Mesendoderm (in vitro differentiated cells): Measurements from ENCODE around the gene IFI30.

Source experiments
- DNase-seq: peaks from one replicate; pipeline ENCODE4 v3.0.0; 2013
- H2AK5ac ChIP-seq: 2 replicates; pipeline ENCODE4 v1.6.1; 2013; ENCODE audit warnings: low read length, inconsistent platforms
- H2BK120ac ChIP-seq: 2 replicates; pipeline ENCODE4 v1.6.1; 2013; ENCODE audit warnings: low read depth, mild to moderate bottlenecking, low read length, moderate library complexity, mixed read lengths
- H2BK15ac ChIP-seq: replicated peaks from 2 replicates; pipeline ENCODE4 v1.6.1; 2013; ENCODE audit warnings: low read depth, mild to moderate bottlenecking, moderate library complexity
- H2BK5ac ChIP-seq: 2 replicates; pipeline ENCODE4 v1.6.1; 2013; ENCODE audit warnings: low read length, inconsistent platforms
- H3K18ac ChIP-seq: 2 replicates; pipeline ENCODE4 v1.6.1; 2013; ENCODE audit warnings: mild to moderate bottlenecking, low read length, mixed read lengths
- H3K23ac ChIP-seq: one replicate; pipeline ENCODE4 v1.6.1; 2013; ENCODE audit warnings: low read length
- H3K27ac ChIP-seq: 2 replicates; pipeline ENCODE4 v1.5.1; 2013; ENCODE audit warnings: low read depth, mild to moderate bottlenecking, inconsistent platforms, low read length, moderate library complexity
- H3K27me3 ChIP-seq: 2 replicates; pipeline ENCODE4 v1.6.1; 2013; ENCODE audit warnings: low read length, control low read depth, mild to moderate bottlenecking, inconsistent platforms; ENCODE audit not compliant: insufficient read depth, poor library complexity
- H3K36me3 ChIP-seq: 2 replicates; pipeline ENCODE4 v1.6.1; 2013; ENCODE audit warnings: low read length, inconsistent platforms; ENCODE audit not compliant: control insufficient read depth, insufficient read depth
- H3K4ac ChIP-seq: one replicate; pipeline ENCODE4 v1.6.1; 2013; ENCODE audit warnings: low read depth, mild to moderate bottlenecking, low read length, moderate library complexity
- H3K4me1 ChIP-seq: 2 replicates; pipeline ENCODE4 v1.6.1; 2013; ENCODE audit warnings: low read depth, low read length, inconsistent platforms; ENCODE audit not compliant: control insufficient read depth
- H3K4me2 ChIP-seq: 2 replicates; pipeline ENCODE4 v1.6.1; 2013; ENCODE audit warnings: low read length
- H3K4me3 ChIP-seq: 2 replicates; pipeline ENCODE4 v1.5.1; 2013; ENCODE audit warnings: mild to moderate bottlenecking, low read length
- H3K56ac ChIP-seq: one replicate; pipeline ENCODE4 v1.6.1; 2013; ENCODE audit warnings: low read length
- H3K79me1 ChIP-seq: 2 replicates; pipeline ENCODE4 v1.6.1; 2013; ENCODE audit warnings: low read length, inconsistent platforms
- H3K79me2 ChIP-seq: 2 replicates; pipeline ENCODE4 v1.6.1; 2013; ENCODE audit warnings: mild to moderate bottlenecking, low read length; ENCODE audit not compliant: control insufficient read depth, insufficient read depth
- H3K9ac ChIP-seq: 2 replicates; pipeline ENCODE4 v1.6.1; 2013; ENCODE audit warnings: low read length, inconsistent platforms
- H4K5ac ChIP-seq: one replicate; pipeline ENCODE4 v1.6.1; 2013; ENCODE audit warnings: low read length
- H4K8ac ChIP-seq: one replicate; pipeline ENCODE4 v1.6.1; 2013; ENCODE audit warnings: low read depth, mild to moderate bottlenecking, control low read depth, low read length, moderate library complexity
- WGBS: extraction: QIAGEN DNeasy Blood & Tissue Kit; methylation state at CpG from one replicate; pipeline ENCODE4 v1.1.7; 2013; ENCODE audit warnings: low lambda C conversion rate, missing lambda C conversion rate; ENCODE audit not compliant: insufficient coverage; ENCODE audit errors: extremely low coverage; 5-methylcytosine and 5-hydroxymethylcytosine counted together

IFI30 gene

DNA sequence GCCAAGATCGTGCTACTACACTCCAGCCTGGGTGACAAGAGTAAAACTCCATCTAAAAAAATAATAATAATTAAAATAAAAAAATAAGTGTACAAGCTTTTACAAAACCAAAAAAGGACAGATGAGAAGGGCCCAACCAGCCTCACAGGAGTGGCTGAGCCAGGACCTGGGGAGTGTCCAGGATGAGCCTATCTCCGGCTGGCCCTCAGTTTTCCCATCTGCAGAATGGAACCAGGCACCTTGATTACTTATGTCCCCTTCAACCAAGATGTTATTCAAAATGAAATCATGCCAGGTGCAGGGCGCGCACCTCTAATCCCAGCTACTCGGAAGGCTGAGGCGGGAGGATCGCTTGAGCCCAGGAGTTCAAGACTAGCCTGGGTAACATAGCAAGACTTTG is 9.5 kb upstream of the IFI30 start:
- Histone ChIP-seq H3K56ac (no peak overlapping the region), H3K23ac (no peak overlapping the region), H2BK5ac (no peak overlapping the region), H2BK120ac (no peak overlapping the region), H3K36me3 (peaks cover 1% of the 10 kb centered on the region), H3K27ac (no peak overlapping the region), H3K79me2 (no peaks in the 10 kb centered on the region), H3K79me1 (no peaks in the 10 kb centered on the region), H3K18ac (no peak overlapping the region), H4K5ac (no peak overlapping the region), H2BK15ac (no peak overlapping the region), H3K4me1 (no peaks in the 10 kb centered on the region), H3K4me3 (no peak overlapping the region), H2AK5ac (no peak overlapping the region), H3K27me3 (no peaks in the 10 kb centered on the region), H3K9ac (no peak overlapping the region), H3K4ac (no peak overlapping the region), H3K4me2 (no peak overlapping the region), H4K8ac (no peak overlapping the region)
- no CpG with 5 or more reads among the region's 7 CpGs for WGBS
- DNase-seq: no peak

DNA sequence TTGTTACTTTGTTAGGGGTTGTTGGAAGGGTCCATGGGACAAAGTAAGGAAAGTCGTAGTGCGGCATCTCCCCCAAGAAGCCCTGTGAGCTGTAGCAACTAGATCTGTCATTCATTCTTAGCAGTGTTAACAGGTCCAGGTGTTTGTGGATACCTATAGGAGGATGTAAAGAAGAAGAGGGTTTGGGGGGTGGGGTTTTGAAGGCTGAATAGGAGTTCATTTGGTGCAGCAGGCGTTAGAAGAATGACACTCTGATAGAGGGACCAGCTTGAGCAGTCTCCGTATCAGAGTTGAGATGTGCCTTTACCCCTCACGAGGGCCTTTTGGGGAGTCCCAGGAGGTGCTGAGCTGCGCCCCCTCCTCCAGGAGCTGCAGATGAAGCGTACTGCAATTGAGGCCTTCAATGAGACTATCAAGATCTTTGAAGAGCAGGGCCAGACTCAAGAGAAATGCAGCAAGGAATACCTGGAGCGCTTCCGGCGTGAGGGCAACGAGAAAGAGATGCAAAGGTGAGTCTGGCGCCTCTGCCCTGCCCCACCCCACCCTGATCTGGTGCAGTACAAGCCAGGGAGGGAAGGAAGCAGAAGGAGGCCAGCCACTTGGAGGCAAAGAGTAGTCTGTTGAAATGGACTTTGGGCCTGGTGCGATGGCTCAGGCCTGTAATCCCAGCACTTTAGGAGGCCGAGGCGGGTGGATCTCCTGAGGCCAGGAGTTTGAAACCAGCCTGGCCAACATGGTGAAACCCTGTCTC is 7.6 kb upstream of the IFI30 start:
- no peak overlapping the region for H2AK5ac ChIP-seq
- no peak for DNase-seq
- H3K9ac ChIP-seq: no peak overlapping the region
- H3K79me2 ChIP-seq: no peaks in the 10 kb centered on the region
- no peak overlapping the region for H4K8ac ChIP-seq
- H3K56ac ChIP-seq: no peak overlapping the region
- no CpG with 5 or more reads among the region's 15 CpGs for WGBS
- H2BK120ac ChIP-seq: no peak overlapping the region
- no peak overlapping the region for H3K18ac ChIP-seq
- H2BK5ac ChIP-seq: no peak overlapping the region
- no peak overlapping the region for H3K27ac ChIP-seq
- no peak overlapping the region for H3K4me3 ChIP-seq
- no peak overlapping the region for H3K4ac ChIP-seq
- H3K27me3 ChIP-seq: no peaks in the 10 kb centered on the region
- H3K36me3 ChIP-seq: peaks cover 1% of the 10 kb centered on the region
- no peak overlapping the region for H3K4me2 ChIP-seq
- no peak overlapping the region for H3K23ac ChIP-seq
- no peak overlapping the region for H2BK15ac ChIP-seq
- no peaks in the 10 kb centered on the region for H3K4me1 ChIP-seq
- no peak overlapping the region for H4K5ac ChIP-seq
- no peaks in the 10 kb centered on the region for H3K79me1 ChIP-seq

GRCh38 chr19:18167011-18167410 is 6.6 kb upstream of the IFI30 start:
- H3K4me1 ChIP-seq: no peaks in the 10 kb centered on the region
- H3K27ac ChIP-seq: no peak overlapping the region
- peaks cover 1% of the 10 kb centered on the region for H3K36me3 ChIP-seq
- no peak overlapping the region for H3K18ac ChIP-seq
- WGBS: no CpG with 5 or more reads among the region's 21 CpGs
- H2AK5ac ChIP-seq: no peak overlapping the region
- H3K4ac ChIP-seq: no peak overlapping the region
- no peak overlapping the region for H3K56ac ChIP-seq
- H2BK5ac ChIP-seq: no peak overlapping the region
- no peak for DNase-seq
- no peaks in the 10 kb centered on the region for H3K79me2 ChIP-seq
- H3K23ac ChIP-seq: no peak overlapping the region
- H4K8ac ChIP-seq: no peak overlapping the region
- no peak overlapping the region for H4K5ac ChIP-seq
- no peak overlapping the region for H3K4me3 ChIP-seq
- H2BK15ac ChIP-seq: no peak overlapping the region
- H3K4me2 ChIP-seq: no peak overlapping the region
- no peak overlapping the region for H2BK120ac ChIP-seq
- H3K79me1 ChIP-seq: no peaks in the 10 kb centered on the region
- H3K27me3 ChIP-seq: no peaks in the 10 kb centered on the region
- H3K9ac ChIP-seq: no peak overlapping the region

GRCh38 chr19:18167975-18168645 is 5.5 kb upstream of the IFI30 start:
- H2BK15ac ChIP-seq: no peak overlapping the region
- H3K4me1 ChIP-seq: no peaks in the 10 kb centered on the region
- no peak overlapping the region for H3K18ac ChIP-seq
- H2AK5ac ChIP-seq: no peak overlapping the region
- no peak overlapping the region for H3K23ac ChIP-seq
- no peak overlapping the region for H4K5ac ChIP-seq
- H3K27me3 ChIP-seq: no peaks in the 10 kb centered on the region
- H3K4ac ChIP-seq: no peak overlapping the region
- H3K27ac ChIP-seq: no peak overlapping the region
- no peak overlapping the region for H3K4me3 ChIP-seq
- DNase-seq: no peak
- H4K8ac ChIP-seq: no peak overlapping the region
- H3K79me2 ChIP-seq: no peaks in the 10 kb centered on the region
- H2BK120ac ChIP-seq: no peak overlapping the region
- no peak overlapping the region for H3K4me2 ChIP-seq
- no peaks in the 10 kb centered on the region for H3K79me1 ChIP-seq
- H3K9ac ChIP-seq: no peak overlapping the region
- peaks cover 1% of the 10 kb centered on the region for H3K36me3 ChIP-seq
- H2BK5ac ChIP-seq: no peak overlapping the region
- WGBS: no CpG with 5 or more reads among the region's 14 CpGs
- H3K56ac ChIP-seq: no peak overlapping the region

DNA sequence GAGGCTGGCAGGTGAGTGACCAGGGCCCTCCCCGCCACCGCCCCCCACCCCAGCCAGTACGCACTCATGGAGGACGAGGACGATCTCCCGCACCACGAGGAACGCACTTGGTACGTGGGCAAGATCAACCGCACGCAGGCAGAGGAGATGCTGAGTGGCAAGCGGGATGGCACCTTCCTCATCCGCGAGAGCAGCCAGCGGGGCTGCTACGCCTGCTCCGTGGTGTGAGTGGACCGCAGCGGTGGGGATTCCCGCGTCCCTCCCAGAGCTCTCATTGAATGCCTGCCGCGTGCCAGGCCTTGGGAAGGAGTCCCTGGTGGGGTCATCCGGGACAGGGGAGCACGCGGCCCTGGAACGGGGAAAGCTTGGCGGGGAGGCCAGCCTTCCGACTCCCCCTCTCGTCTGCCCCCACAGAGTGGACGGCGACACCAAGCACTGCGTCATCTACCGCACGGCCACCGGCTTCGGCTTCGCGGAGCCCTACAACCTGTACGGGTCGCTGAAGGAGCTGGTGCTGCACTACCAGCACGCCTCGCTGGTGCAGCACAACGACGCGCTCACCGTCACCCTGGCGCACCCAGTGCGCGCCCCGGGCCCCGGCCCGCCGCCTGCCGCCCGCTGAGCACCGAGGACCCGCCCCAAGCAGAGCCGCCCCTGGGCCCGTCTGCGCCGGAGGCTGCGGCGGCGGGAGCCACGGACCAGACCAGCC is 4.8 kb upstream of the IFI30 start:
- Histone ChIP-seq H3K79me2 (no peaks in the 10 kb centered on the region), H3K27me3 (no peaks in the 10 kb centered on the region), H4K5ac (no peak overlapping the region), H3K23ac (no peak overlapping the region), H3K4me3 (no peak overlapping the region), H4K8ac (no peak overlapping the region), H3K27ac (no peak overlapping the region), H2BK120ac (no peak overlapping the region), H2BK5ac (no peak overlapping the region), H3K79me1 (no peaks in the 10 kb centered on the region), H3K4me1 (peaks cover 2% of the 10 kb centered on the region), H3K18ac (no peak overlapping the region), H2BK15ac (no peak overlapping the region), H3K56ac (no peak overlapping the region), H3K4me2 (no peak overlapping the region), H3K9ac (no peak overlapping the region), H2AK5ac (no peak overlapping the region), H3K4ac (no peak overlapping the region), H3K36me3 (no peaks in the 10 kb centered on the region)
- no CpG with 5 or more reads among the region's 66 CpGs for whole genome bisulfite sequencing
- DNase-seq: no peak
